GM18505 (cell line): ENCODE data around the gene ARHGEF16.

Experiments used
- ATAC-seq: cut with Tn5 transposase; IDR thresholded peaks from one replicate; pipeline ENCODE4 v1.9.1; 2021; ENCODE audit not compliant: unreplicated experiment
- POLR2A ChIP-seq: IDR thresholded peaks from 4 replicates; pipeline ENCODE4 v1.6.1; 2011; ENCODE audit warnings: borderline replicate concordance; ENCODE audit not compliant: insufficient read depth, insufficient read length; ENCODE audit errors: extremely low read depth

The ARHGEF16 gene

DNA sequence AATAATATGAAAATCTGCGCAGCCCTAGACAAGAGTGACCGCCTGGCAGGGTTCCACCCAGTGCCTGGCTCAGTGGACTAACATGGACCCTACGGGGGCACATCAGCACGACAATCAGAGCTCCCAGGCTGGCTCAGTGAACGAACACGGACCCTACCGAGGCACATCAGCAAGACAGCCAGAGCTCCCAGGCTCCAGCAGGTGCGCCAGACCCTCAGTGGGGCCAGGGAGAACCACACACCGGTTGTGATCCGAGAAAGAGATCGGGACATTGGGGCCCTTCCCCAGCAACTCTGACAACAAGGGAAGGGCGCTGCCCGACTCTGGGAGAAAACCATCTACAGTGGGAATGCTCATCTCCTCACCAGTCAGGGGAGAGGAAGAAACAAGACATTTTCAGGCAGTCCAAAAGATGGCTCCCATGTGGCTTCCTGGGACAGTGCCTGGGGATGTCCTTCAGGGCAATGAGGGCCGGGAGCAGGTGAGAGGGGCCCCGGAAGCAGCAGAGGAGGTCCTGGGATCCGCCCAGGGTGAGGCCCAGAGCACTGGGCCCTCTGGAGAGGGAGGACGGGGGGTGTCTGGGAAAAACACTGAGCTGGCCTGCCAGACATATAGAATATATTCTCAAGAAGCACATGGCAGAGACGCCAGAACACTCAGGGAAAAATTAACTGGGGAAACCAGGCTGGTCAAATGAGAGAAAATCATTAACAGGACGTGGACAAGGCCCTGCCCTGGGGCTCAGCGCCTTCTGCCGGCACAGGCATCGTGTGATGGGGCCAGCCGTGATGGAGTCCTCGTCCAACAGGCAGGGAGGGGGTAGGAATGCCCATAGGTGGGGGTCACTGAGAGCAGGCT is 4.8 kb downstream of the ARHGEF16 start:
- ATAC-seq, result no peak
- TF ChIP-seq POLR2A, result no peak

GRCh38 chr1:3459940-3460671 is 5.6 kb downstream of the ARHGEF16 start:
- TF ChIP-seq POLR2A, result no peak
- no peak for ATAC-seq

DNA sequence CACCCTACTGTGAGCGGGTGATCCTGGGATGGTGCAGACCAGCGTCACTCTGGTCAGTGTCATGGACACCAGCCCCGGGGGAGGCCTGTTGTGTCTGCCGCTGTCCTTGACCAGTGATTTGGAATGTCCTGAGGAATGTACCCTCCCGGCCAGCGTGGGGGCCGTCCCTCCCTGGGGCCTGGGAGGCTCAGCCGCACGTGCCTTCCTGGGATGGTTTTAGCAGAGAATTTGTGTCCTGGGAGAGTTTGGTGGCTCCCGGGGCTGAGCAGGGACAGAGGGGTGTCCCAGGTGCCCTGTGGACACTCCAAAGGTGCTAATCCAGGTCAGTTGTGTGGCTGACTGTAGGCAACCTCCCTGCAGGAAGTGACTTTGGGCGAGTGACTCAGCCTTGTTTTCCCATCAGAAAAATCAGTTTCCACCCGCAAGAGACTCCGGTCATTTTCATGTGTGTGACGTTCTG is 6.2 kb downstream of the ARHGEF16 start:
- no peak for ATAC-seq
- TF ChIP-seq POLR2A, result no peak

GRCh38 chr1:3461238-3461933 is 6.9 kb downstream of the ARHGEF16 start:
- no peak for ATAC-seq
- TF ChIP-seq POLR2A, result no peak

DNA sequence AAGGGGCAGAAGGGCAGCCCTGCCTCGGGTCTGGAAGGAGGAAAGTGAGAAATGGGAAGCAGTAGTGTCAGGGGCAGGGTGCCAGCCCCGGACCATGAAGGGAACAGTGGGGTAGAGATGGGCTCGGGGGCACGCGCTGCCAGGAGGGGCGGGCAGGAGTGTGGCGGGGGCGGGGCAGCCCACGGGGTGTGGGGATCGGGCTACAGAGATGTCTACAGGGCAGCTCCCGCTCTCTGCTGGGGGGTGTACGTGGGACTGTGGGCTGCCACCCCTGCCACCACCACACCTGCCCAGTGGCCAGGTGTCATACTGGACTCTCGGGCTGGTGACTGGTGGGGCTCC is 7.4 kb downstream of the ARHGEF16 start:
- no peak for ATAC-seq
- no peak for TF ChIP-seq POLR2A

GRCh38 chr1:3462356-3463012 is 8.0 kb downstream of the ARHGEF16 start:
- ATAC-seq, result no peak
- no peak for TF ChIP-seq POLR2A

GRCh38 chr1:3463013-3463385 is 8.5 kb downstream of the ARHGEF16 start:
- ATAC-seq, result no peak
- TF ChIP-seq POLR2A, result no peak

- ATAC-seq, result no peak
- TF ChIP-seq POLR2A, result no peak
Measured at GRCh38 chr1:3463408-3463863, 9.0 kb downstream of the ARHGEF16 start.

DNA sequence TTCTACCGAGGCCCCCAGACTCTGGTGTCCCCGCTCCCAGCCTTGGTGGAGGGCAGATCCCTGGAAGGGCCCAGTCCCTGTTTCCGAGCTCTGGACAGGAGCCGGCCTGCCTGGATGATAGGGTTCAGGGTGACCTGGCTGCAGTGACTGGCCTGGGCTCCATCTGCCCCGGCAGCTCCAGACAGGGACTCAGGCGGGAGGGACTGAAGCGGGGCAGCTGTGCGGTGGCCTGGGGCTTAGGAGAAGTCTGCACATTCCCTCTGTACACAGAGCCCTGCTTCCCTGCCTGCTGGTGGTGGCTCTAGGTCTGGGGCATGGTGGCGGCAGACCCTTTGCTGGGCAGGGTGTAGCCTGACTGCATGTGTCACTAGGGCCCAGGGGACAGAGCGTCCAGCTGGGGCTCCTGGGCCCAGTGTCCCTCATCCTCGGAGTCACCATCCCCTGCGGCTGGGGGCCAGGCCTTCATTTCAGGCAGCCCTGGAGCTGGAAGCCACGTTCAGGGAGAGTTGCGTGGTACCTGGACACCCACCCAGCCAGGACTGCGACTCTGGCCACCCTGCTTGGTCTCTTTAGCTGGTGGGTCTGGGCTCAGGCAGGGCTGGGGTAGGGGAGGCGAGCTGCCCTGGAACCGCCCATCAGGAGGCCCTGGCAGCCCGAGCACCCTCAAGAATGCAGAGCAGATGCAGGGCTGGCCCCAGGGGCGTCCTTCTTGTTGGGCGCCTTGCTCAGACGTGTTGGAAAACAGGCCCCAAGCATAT is 9.6 kb downstream of the ARHGEF16 start:
- no peak for TF ChIP-seq POLR2A
- ATAC-seq, result no peak

DNA sequence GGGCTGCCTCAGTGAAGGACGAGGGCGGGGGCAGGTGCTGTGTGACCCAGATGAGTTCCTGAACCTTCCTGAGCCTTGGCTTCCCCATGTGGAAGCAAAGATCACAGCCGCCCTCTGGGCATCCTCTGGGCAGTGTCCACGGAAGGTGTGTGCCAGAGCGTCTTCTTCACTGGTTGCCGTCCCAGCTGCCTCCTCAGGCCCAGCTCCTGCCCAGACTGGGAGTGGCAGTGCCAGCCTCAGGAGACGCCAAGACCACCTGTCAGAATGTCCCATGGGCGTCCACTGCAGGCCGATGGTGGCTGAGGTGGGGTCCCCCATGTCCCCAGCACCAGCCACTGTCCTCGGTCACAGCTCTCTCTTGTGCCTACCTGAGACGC is 10.2 kb downstream of the ARHGEF16 start:
- no peak for TF ChIP-seq POLR2A
- ATAC-seq, result no peak

GRCh38 chr1:3465091-3465934 is 10.8 kb downstream of the ARHGEF16 start:
- ATAC-seq, result no peak
- no peak for TF ChIP-seq POLR2A

DNA sequence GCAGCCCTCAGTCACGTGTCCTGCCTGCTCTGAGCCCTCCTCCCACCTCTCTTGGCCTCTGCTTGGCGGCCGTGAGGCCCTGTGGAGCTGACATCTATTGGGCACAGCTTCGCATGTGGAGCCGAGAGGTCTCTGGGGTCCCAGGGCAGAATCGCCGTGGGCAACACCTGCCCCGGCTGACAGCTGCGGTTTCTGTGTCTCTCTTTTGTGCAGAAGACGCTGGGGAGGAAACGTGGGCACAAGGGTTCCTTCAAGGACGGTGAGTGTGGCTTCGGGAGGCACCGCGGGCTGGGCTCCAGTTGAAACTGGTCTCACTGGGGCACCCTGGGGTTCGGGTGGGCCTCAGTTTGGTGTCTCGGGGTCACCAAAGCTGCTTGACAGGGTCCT is 11.5 kb downstream of the ARHGEF16 start:
- ATAC-seq, result no peak
- no peak for TF ChIP-seq POLR2A
